Measurements from ENCODE around the gene GCLM. TPM values are rescaled to one million over a fixed set of nuclear protein-coding genes. Genes with fewer than 3 reads are reported as not detected.
A peak's percentile ranks its signal among the peaks of the same experiment; 100 is the strongest.
"Not testable (repeated sequence)": the region's sequence is repeated elsewhere in the genome, so short reads cannot be mapped to it uniquely, and the experiment has no call there.

The GCLM gene
- total RNA-seq, 1 experiment from 2014 or later = 33.7 TPM

GRCh38 chr1:93851327-93851712 is 57.9 kb downstream of the GCLM start:
- no peak for DNase-seq (ENCODE audit: low spot score)
- in situ Hi-C loops (cut with HindIII; ENCODE audit: low sequenced_read_pairs) = no loop called here

- peak; percentile 73 for DNase-seq (ENCODE audit: low spot score)
- in situ Hi-C loops (cut with HindIII; ENCODE audit: low sequenced_read_pairs) = not testable (repeated sequence)
These were observed 58.4 kb downstream of the GCLM start for GRCh38 chr1:93850687-93851326.

GRCh38 chr1:93848350-93848883 is 60.8 kb downstream of the GCLM start:
- no peak for DNase-seq (ENCODE audit: low spot score)
- in situ Hi-C loops (cut with HindIII; ENCODE audit: low sequenced_read_pairs) = no loop called here

GRCh38 chr1:93847811-93848288 is 61.4 kb downstream of the GCLM start:
- peak; percentile 55 for DNase-seq (ENCODE audit: low spot score)
- in situ Hi-C loops (cut with HindIII; ENCODE audit: low sequenced_read_pairs) = no loop called here

GRCh38 chr1:93846992-93847810 is 62.0 kb downstream of the GCLM start:
- in situ Hi-C loops (cut with HindIII; ENCODE audit: low sequenced_read_pairs) = no loop called here
- DNase-seq (ENCODE audit: low spot score) = peak; percentile 81

GRCh38 chr1:93846206-93846991 is 62.8 kb downstream of the GCLM start:
- in situ Hi-C loops (cut with HindIII; ENCODE audit: low sequenced_read_pairs) = no loop called here

GRCh38 chr1:93845538-93846205 is 63.6 kb downstream of the GCLM start:
- in situ Hi-C loops (cut with HindIII; ENCODE audit: low sequenced_read_pairs) = no loop called here
- DNase-seq (ENCODE audit: low spot score) = peak; percentile 47

More at GRCh38 chr1:93846206-93846991, 62.8 kb downstream of the GCLM start:
- DNase-seq (ENCODE audit: low spot score) = peak; percentile 85

GRCh38 chr1:93844262-93845045 is 64.8 kb downstream of the GCLM start:
- in situ Hi-C loops (cut with HindIII; ENCODE audit: low sequenced_read_pairs) = no loop called here
- peak; percentile 73 for DNase-seq (ENCODE audit: low spot score)

GRCh38 chr1:93842750-93843500 is 66.3 kb downstream of the GCLM start:
- in situ Hi-C loops (cut with HindIII; ENCODE audit: low sequenced_read_pairs) = no loop called here
- DNase-seq (ENCODE audit: low spot score) = no peak

- no peak for DNase-seq (ENCODE audit: low spot score)
- in situ Hi-C loops (cut with HindIII; ENCODE audit: low sequenced_read_pairs) = no loop called here
These were observed 67.5 kb downstream of the GCLM start for GRCh38 chr1:93841771-93842170.

- DNase-seq (ENCODE audit: low spot score) = no peak
- in situ Hi-C loops (cut with HindIII; ENCODE audit: low sequenced_read_pairs) = no loop called here
These were observed 68.2 kb downstream of the GCLM start for GRCh38 chr1:93840956-93841482.

GRCh38 chr1:93839753-93840152 is 69.5 kb downstream of the GCLM start:
- DNase-seq (ENCODE audit: low spot score) = no peak
- in situ Hi-C loops (cut with HindIII; ENCODE audit: low sequenced_read_pairs) = no loop called here

GRCh38 chr1:93839307-93839706 is 69.9 kb downstream of the GCLM start:
- in situ Hi-C loops (cut with HindIII; ENCODE audit: low sequenced_read_pairs) = no loop called here

GRCh38 chr1:93837961-93838360 is 71.3 kb downstream of the GCLM start:
- in situ Hi-C loops (cut with HindIII; ENCODE audit: low sequenced_read_pairs) = no loop called here
- no peak for DNase-seq (ENCODE audit: low spot score)

More at GRCh38 chr1:93839307-93839706, 69.9 kb downstream of the GCLM start:
- DNase-seq (ENCODE audit: low spot score) = no peak

Data from G401 (cell line).